ENCODE data around the gene RPS6KA5. TPM values are rescaled to one million over a fixed set of nuclear protein-coding genes. Genes with fewer than 3 reads are reported as not detected.

RPS6KA5 gene
- total RNA-seq, 1 experiment from 2014 or later, result 24.2 TPM

GRCh38 chr14:90924621-90925340 is 135.7 kb downstream of the RPS6KA5 start:
- Histone ChIP-seq H2AFZ (ENCODE audit: low read depth, low read length, poor library complexity, severe bottlenecking) (no peak overlapping the region), H3K27me3 (ENCODE audit: insufficient read depth, low read length) (no peaks in the 10 kb centered on the region), H3K4me3 (replicated peaks in 1 of 2; ENCODE audit: low read depth in 1 of 2, low read length in 2 of 2) (no peak overlapping the region), H3K9me3 (ENCODE audit: control insufficient read depth in 1 of 2, insufficient read depth in 1 of 2, low read depth in 1 of 2, low read length in 2 of 2) (no peaks in the 10 kb centered on the region), H4K20me1 (ENCODE audit: insufficient read depth) (no peaks in the 10 kb centered on the region), H3K4me1 (ENCODE audit: control insufficient read depth in 1 of 2, insufficient read depth in 2 of 2, low read length in 2 of 2) (peaks cover 0 to 11% of the 10 kb centered on the region in 2 experiments; a peak in 1 of 4 replicates), H3K4me2 (ENCODE audit: low read length) (no peak overlapping the region), H3K27ac (ENCODE audit: low read depth, low read length) (no peak overlapping the region), H3K9ac (ENCODE audit: low read length) (no peak overlapping the region), H3K79me2 (ENCODE audit: insufficient read depth, low read length) (no peaks in the 10 kb centered on the region), H3K36me3 (ENCODE audit: control insufficient read depth in 1 of 2, insufficient read depth in 2 of 2, low read length in 2 of 2) (no peaks in the 10 kb centered on the region), H3K9me2 (ENCODE audit: insufficient read depth) (no peaks in the 10 kb centered on the region)
- ATAC-seq (no peak), DNase-seq (ENCODE audit: low read depth, low spot score) (no peak)
- ChIA-PET POLR2A (no interaction called here), RAD21 (ENCODE audit: low non-redundant PET in 1 of 2, low total read pairs in 2 of 2, uncharacterized antibody in 2 of 2, unreplicated experiment in 2 of 2) (no interaction called here), CTCF (interaction anchor here (0.7 kb wide), 1 partner anchor 22 kb away, joined by 3 read pairs; no protein-coding TSS in a partner anchor)
- intact Hi-C loops (cut with micrococcal nuclease), result no loop called here
- no peak for TF ChIP-seq CEBPB (IDR thresholded peaks at IDR 0.05; ENCODE audit: low read depth)
- TF ChIP-seq YY1 (IDR thresholded peaks at IDR 0.05; ENCODE audit: extremely low read depth, insufficient replicate concordance, low read depth, low read length), result no peak
- TF ChIP-seq ZFX (IDR thresholded peaks at IDR 0.05), result no peak
- no peak for TF ChIP-seq MAX (IDR thresholded peaks at IDR 0.05)
- no TSS peak for BruUV-seq (replicated peaks)

- H3K4me1 ChIP-seq (ENCODE audit: control insufficient read depth in 1 of 2, insufficient read depth in 2 of 2, low read length in 2 of 2), result peaks cover 0 to 11% of the 10 kb centered on the region in 2 experiments; a peak in 1 of 4 replicates
- H3K27ac ChIP-seq (ENCODE audit: low read depth, low read length), result no peak overlapping the region
- no peaks in the 10 kb centered on the region for H3K27me3 ChIP-seq (ENCODE audit: insufficient read depth, low read length)
- ChIA-PET POLR2A (no interaction called here), RAD21 (ENCODE audit: low non-redundant PET in 1 of 2, low total read pairs in 2 of 2, uncharacterized antibody in 2 of 2, unreplicated experiment in 2 of 2) (no interaction called here), CTCF (no interaction called here)
- H3K9me2 ChIP-seq (ENCODE audit: insufficient read depth), result no peaks in the 10 kb centered on the region
- no peaks in the 10 kb centered on the region for H3K9me3 ChIP-seq (ENCODE audit: control insufficient read depth in 1 of 2, insufficient read depth in 1 of 2, low read depth in 1 of 2, low read length in 2 of 2)
- BruUV-seq (replicated peaks), result no TSS peak
- no peak for TF ChIP-seq ZBTB33 (IDR thresholded peaks at IDR 0.05; ENCODE audit: extremely low read depth, insufficient replicate concordance, low read length)
- TF ChIP-seq EZH2phosphoT487 (IDR thresholded peaks at IDR 0.05; ENCODE audit: borderline replicate concordance), result no peak
- TF ChIP-seq ATF3 (IDR thresholded peaks at IDR 0.05), result no peak
- no peak for TF ChIP-seq ZFX (IDR thresholded peaks at IDR 0.05)
- no peak for TF ChIP-seq EGR1 (IDR thresholded peaks at IDR 0.05; ENCODE audit: low read depth)
- no peak for TF ChIP-seq ELF1 (IDR thresholded peaks at IDR 0.05; ENCODE audit: borderline replicate concordance, low read depth)
- TF ChIP-seq SIN3A (IDR thresholded peaks at IDR 0.05; ENCODE audit: low read depth), result no peak
- TF ChIP-seq ZNF274 (IDR thresholded peaks at IDR 0.05; ENCODE audit: low read depth, low read length), result no peak
- no peak for TF ChIP-seq CEBPB (IDR thresholded peaks at IDR 0.05; ENCODE audit: low read depth)
- TF ChIP-seq REST (IDR thresholded peaks at IDR 0.05; ENCODE audit: low read depth), result no peak
- no peaks in the 10 kb centered on the region for H3K79me2 ChIP-seq (ENCODE audit: insufficient read depth, low read length)
- intact Hi-C loops (cut with micrococcal nuclease), result no loop called here
- no peak overlapping the region for H2AFZ ChIP-seq (ENCODE audit: low read depth, low read length, poor library complexity, severe bottlenecking)
- no peak overlapping the region for H3K9ac ChIP-seq (ENCODE audit: low read length)
- no peak overlapping the region for H3K4me2 ChIP-seq (ENCODE audit: low read length)
- H3K4me3 ChIP-seq (replicated peaks in 1 of 2; ENCODE audit: low read depth in 1 of 2, low read length in 2 of 2), result no peak overlapping the region
- H3K36me3 ChIP-seq (ENCODE audit: control insufficient read depth in 1 of 2, insufficient read depth in 2 of 2, low read length in 2 of 2), result no peaks in the 10 kb centered on the region
- ATAC-seq (no peak), DNase-seq (ENCODE audit: low read depth, low spot score) (no peak)
- no peaks in the 10 kb centered on the region for H4K20me1 ChIP-seq (ENCODE audit: insufficient read depth)
Measured at GRCh38 chr14:90922141-90922540, 138.3 kb downstream of the RPS6KA5 start.

Data from HCT116 (cell line).